Activated naive CD8-positive, alpha-beta T cell treated with anti-CD3 and anti-CD28 coated beads, Interleukin-2, amount 50 U/mL, for 16 hours (primary cell): ENCODE data around the gene TNNI2.

Experiments used
- DNase-seq: peaks from one replicate; pipeline ENCODE4 v3.0.0-alpha.2; 2020; ENCODE audit warnings: low read depth, low spot score

The TNNI2 gene

DNA sequence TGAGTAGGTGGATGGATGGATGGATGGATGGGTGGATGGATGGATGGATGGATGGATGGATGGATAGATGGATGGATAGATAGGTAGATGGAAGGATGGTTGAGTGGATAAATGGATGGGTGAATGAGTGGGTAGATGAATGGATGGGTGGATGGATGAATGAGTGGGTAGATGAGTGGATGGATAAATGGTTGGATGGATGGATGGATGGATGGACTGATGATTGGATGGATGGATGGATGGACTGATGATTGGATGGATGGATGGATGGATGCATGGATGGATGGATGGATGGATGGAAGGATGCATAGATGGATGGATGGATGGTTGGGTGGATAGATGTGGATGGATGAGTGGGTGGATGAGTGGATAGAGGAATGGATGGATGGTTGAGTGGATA is 17.2 kb upstream of the TNNI2 start:
- no peak for DNase-seq

DNA sequence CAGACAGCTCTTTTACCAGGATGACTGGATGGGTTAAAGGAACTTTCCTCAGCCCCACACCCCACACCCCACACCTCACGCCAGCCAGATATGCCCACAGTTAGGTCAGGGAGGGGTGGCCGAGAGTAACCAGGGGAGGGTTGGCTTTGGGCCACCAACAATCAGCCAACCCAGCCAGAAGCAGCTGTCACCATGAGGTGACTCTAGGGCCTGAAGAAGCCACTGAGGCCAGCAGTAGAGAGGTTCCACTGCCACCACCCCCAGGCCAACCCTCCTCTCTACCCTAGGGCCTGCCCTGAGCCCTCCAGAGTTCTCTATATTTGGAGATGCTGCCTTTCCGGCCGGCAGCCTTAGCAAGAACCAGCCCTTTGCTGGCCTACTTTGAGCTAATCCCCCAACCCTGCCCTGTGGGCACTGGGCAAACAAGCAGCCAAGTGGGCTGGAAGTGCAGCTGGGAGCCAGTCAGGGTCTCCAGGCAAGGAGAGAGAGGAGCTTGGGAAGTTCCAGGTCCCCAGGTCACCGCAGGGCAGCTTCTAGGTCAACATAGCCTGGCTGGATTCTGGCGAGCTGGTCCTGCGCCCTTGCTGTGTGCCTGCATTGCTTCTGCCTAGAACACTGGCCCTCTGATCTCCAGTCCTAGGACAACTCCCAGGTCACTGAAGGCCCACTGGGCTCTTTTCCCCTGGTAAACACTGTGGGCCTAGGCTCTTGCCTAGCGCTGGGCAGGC is 16.0 kb upstream of the TNNI2 start:
- DNase-seq = no peak

DNA sequence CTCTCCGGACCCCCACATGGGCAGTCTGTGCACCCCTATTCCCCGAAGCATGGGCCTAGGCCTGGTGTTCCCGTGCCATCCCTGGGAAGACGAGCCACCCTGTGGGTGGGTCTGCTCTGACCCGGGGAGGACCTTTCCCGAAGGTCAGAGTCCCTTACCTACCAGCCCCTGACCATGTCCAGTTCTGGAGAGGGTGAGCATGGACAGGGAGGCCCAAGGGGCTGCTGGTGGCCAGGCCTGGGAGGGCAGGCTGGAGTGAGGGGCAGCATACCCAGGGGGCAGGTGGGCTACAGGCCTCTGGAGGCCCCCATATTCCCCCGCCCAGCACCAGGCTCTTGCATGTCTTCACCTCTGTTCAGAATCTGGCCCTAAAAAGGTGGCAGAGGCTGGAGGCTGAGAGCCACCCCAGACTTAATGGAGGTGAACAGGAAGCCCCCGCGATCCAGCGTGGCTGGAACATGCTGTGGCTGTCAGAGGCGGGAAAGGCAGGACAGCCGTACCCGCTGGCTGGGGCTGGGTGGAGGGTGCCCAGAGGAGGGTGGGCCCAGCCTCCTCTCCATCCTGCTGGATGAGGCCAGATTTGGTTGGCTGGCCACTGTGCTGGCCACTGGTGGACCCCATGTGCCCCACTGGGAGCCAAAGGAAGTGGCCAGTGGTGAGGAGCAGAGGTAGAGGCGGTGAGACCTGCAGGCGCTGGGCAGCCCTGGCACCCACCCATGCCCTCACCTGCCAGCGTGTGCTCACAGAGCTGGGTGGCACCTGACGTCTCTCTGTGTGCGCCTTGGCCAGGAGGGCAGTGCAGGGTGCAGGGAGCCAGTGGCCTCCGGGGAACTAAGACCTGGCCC is 15.2 kb upstream of the TNNI2 start:
- no peak for DNase-seq

DNA sequence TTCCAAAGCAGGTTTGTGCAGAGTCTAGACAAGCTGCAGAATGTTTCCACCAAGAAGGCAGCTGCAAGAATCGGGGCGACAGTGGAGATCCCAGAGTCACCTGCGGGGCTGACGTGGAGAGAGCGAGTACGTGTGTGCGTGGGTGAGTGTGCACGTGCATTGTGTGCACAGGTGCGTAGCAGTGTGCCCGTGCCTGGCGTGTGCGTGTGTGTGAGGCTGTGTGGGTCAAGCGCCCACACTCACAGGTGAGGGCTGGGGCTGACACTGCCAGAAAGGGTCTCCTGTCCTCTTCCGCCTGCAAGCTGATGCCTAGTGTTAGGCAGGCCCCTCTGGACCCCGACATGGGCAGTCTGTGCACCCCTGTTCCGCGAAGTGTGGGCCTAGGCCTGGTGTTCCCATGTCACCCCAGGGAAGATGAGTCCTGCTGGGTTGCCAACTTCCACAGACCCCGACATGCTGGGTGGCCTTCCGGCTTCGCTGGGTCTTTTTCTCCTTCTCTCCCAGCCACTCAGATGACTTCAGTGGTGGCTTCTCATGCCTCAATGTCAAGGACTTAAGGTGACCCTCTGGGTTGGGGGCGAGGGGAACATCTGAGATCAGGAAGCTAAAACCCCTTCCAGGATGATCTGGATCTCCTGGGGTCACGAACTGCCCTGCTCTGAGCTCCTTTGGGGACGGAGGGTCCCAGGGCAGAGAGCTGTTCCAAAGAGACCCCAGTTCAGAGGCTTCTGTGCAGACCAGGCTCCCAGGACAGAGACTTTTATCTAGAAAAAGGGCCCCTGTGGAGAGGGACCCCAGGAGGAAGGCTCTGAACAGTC is 14.4 kb upstream of the TNNI2 start:
- no peak for DNase-seq

DNA sequence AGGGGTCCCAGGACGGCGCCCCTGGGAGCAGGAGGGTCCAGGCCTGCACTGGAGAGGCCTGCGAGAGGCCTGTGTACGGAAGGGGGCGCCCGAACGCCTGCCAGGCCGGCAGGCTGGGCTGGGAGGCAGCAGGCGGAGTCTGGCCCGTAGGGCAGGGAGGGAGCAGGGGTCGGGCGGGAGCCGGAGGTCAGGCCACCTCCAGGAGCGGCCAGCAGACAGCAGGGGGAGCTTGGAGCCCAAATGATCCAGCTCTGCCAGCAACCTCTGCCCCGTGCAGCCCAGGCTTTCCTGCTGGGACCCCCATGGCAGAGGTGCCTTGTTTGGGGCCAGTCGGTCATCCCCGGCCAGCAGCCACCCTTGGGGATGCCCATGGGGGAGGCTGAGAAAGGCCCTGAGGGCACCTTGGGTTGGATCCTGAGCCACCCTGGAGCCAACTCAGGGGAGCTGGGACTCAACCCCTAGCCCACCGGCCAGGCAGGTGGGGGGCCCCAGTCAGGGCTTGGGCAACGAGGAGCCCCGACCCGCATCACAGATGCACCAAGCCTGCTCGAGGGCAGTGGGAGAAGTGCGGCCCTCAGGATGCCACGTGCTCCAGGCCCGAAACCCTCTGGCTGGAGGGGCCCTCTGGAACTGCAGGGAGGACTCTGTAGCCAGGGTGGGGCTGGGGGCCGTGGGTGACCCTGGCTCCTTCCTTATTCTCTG is 13.6 kb upstream of the TNNI2 start:
- no peak for DNase-seq

DNA sequence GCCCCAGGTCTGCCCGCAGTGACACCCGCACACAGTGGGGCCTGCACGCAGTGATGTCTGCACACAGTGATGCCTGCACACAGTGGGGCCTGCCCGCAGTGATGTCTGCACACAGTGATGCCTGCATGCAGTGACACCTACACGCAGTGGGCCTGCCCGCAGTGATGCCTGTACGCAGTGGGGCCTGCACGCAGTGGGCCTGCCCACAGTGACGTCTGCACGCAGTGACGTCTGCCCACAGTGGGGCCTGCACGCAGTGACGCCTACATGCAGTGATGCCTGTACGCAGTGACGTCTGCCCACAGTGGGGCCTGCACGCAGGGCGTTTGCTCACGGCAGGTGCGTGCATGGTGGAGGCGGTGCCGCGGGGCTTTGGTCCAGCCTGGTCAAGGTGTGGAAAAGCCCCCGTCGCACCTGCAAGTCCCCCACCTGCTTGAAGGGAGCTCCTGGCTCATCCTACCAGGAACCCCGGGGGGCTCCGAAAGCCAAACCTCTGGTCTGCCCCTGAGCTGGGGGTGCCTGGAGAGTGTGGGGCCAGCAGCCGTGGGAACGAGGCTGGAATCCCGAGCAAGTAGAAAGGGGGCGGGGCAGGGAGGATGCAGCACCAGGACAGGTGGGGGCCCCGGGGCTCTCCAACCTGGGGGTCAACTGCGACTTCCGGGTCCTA is 12.9 kb upstream of the TNNI2 start:
- no peak for DNase-seq

DNA sequence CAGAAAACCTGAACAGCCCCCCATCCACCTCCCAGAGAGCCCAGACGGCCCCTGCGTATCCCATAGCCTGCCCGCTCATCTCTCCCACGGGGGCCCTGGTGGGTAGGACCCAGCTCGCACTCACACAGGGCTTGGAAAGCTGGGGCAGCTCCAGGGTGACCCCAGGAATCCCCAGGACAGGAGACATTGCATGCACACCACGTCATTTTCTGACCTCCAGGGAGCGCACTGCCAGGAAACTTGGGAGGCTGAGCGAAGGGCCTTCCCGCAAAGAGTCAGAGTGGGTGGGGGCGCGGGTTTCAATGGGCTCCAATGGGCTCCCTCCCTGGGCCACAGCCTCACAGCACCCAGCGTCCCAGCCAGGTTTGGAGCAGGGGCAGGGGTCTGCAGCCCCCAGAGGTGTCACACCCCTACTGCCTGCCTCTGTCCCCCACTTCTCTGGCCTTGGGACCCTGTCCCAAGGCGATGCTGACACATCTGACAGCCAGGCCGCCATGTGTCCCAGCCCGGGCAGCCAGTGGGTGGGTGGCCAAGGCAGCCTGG is 12.2 kb upstream of the TNNI2 start:
- no peak for DNase-seq

DNA sequence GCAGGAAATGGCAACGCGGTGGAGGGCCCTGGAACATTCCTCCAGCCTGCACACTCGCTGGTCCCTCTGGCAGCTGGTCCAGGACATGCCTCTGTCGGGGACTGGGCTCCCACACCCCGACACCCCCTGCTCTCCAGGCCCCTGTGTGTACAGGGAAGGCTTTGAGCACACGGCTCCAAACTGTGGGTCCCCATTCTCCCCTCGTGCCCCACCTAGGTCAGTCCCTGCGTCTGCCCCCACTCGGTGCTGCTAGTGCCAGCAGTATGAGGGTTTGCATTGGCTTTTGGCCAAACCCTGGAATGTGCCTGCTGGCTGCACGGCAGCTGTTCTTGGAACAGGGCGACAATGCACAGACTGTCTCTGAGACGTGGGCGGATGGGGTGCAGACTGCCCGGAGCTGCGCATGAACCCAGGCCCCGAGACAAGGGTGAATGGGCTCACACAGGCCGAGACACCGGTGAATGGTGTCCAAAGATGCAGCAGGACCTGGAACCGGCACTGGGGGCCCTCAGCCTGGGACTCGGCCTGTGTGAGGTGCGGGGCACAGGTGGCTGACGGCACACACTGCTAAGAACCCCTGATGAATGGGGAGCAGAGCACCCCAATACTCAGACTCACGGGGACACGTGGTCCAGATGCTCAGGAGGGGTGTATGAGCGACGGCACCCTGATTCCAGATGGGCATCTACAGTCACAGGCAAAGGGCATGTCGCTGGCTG is 11.5 kb upstream of the TNNI2 start:
- no peak for DNase-seq

DNA sequence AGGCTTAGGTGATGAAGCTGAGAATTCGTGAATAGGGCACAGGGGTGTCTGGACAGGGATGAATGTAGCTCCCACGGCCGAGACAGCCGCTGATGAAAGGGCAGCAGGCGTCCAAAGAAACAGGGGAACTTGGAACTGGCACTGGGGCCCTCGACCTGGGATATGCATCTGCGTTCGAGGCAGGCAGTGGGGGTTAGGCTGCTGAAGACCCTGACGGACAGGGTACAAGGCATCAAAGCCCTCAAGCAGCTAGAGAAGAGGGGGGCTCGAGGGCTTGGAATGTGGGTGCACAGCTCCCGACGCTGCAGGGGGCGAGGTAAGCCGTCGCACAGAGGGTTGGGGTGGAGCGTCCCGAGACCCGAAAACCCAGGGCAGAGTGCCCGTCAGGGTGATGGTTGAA is 10.8 kb upstream of the TNNI2 start:
- DNase-seq = no peak

DNA sequence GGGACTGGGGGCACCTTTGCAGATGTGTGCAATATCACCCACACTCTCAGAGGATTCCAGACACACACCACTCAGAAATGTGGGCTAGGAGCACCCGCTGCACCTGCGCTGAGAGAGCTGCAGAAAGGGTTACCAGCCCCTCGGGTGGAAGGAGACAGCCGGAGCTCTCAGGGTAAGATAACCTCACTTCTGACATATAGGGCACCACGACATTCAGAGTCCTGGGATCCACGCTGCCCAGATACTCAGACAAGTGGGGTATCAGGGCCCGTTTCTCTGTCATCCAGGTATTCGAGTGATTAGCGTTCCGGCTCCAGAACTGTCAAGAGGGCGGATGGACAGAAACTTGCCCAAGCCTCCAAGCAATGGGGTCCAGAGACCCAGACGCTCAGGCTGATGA is 10.2 kb upstream of the TNNI2 start:
- no peak for DNase-seq

DNA sequence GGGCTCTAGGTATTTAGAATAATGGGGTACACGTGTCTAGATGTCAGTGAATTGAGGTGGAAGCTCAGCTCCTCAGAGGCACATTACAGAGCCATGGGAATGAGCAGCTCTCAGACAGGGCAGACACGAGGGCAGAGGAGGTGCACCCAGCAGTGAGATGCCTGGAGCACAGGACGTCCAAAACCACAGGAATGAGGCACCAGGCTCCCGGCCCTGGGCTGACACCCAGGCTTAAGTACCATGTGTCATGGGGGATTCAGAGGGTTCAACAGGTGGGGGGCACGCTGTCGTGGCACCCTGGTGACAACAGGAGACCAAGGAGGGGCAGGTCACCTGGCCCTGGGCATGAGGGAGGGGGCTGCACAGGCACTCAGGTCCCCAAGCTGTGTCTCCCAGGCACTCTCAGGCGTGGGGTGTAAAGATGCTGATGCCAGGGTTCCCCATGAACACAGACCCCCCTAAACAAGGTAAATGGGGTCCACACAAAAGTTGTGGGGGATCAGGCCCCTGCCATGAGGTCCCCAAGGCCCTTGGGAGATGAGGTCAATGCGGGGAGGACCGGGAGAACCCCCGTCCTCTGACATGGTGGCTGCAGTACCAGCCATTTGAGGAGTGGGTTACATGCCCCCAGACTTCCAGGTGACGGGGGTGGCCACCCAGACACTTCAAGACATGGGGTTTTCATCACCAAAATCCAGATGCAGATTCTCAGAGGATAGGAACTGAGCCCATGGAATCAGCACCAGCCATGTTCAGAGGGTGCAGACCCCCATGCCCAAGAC is 9.6 kb upstream of the TNNI2 start:
- no peak for DNase-seq

DNA sequence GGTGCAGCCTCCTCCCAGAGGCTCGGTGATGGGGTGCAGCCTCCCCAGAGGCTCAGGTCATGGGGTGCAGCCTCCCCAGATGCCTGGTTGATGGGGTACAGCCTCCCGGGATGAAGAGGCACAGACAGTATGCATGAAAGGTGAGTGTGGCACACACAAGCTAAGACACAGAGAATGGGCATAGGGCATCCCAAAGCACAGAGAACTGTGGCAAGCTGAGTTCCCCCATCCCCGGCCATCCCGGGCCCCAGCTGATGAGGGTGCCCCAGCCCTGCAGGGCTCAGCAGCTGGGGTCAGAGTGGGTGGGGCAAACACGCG is 8.8 kb upstream of the TNNI2 start:
- no peak for DNase-seq

DNA sequence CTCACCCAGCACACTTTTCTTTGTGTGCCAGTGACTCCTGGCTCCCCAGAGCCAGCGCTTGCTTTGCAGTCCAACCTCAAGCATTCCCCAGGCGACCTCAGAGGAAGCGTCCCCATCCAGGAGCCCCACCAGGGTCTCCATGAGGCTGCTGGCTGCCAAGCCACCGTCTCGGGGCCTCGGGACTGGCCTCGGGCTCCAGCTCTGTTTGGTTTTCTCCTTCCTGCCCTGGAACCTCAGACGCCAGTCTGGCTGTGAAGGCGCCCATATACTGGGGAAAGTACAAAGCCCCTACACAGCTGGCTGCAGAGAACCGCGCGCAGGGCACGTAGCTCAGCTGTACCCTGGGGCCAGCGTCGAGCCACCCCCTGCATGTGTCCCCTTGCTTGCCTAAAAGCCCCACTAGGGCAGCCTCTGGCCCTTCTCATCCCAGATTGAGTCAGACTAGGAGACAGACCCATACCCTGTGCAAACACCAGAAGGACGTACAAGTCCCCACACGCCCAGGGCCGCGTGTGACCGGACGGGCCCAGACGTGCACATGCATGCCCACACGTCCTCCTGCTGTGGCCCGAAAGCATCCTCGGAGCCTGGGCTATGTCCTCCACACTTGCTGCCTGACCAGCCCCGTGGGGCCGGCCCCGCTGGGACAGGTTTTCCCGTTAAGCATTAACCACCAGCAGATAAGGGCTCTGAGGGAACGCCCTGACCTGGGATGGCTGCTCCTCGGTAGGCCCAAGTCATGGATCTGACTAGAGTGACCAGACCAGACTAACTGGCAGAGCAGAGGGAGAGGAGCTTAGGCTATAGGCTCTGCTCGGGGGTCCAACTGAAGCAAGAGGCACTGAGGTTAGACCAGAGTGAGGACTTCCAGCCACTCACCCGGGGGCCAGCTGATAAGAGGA is 8.2 kb upstream of the TNNI2 start:
- DNase-seq = no peak

DNA sequence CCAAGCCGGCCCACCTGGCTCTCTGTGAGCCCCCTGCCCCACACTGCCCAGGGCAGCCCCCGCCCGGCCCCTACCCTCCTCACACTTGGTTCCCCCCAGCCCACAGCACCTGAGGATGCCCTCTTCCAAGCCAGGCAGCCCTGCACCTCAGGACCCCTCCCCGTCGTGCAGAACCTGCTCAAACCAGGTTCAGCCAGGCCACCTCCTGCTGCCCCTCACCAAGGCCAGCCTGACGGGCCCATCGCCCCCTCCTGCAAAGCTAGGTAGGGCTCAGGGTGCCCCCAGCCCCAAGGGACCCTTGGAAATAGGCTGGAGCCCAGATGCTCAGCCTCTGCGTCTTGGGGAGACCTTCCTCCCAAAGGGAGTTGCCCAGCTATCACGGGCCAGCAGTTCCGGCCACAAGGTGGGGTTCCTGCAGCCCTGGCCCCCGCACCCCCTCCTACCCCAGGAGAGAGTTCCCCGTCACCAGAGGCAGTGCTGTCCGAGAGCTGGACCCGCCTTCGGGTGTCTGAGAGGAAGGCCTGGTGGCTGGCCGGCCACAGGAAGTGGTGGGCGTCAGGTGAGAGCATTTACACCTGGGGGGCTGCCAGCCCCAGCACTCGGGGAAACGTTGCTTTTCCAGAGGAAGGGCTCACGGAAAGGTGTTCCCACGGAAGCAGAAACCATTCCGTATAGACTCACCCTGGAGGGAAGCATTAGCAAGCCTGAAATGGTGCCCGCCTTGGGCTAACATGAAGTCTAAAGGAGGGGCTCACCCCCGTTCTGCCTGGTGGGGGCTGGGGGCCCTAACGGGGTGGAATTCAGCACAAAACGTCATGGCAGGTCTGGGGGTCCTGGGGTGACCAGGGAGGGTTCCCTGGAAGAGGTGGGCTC is 7.2 kb upstream of the TNNI2 start:
- no peak for DNase-seq

DNA sequence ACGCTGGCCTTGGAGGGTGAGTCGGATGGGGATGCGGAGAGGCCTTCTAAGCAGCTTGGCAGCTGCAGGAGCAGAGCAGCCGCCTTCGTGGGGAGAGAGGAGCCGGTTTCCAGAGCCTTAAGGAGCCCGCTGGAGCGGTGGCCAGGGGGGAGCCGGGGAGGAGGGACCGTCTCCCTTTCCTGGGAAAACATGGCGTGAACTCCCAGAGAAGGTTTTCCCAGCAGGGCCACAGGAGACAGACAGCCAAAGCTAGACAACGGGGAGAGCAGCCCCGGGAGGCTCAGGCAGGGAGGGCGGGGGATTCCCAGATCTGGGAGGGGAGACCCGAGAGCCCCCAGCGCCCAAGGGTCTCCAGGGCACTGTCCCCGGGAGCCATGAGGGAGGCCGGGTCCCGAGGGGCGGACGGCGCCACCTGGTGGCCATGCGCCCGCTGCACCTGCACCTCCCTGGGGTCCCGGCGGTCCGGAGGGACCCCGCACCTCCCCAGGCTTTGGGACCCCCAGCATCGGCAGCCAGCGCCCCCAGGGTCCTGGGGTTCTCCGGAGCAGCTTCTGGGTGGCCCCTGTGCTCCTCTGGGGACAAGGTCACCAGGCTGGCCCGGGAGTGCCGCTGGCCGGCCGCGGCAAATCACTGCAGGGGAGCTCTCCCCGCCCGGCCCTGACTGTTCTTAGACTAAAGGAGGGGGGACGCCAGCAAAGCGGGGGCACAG is 6.4 kb upstream of the TNNI2 start:
- peak; percentile 33 for DNase-seq

DNA sequence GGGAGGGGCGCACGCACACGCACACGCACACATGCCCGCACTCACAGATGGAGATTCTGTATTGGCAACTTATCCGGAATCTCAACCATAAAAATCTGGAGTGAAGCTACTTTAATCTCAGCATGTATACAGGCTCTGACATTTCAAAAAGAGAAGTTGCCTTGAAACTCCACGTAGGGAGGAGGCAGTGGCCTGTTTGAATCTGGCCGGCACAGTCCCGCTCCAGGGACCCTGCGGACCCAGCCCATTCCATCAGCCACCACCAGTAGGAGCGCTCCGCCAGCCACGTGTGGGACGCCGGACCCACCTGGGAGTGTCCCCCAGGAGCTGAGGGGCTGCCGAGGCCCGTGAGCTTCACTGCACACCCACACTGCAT is 5.9 kb upstream of the TNNI2 start:
- no peak for DNase-seq

DNA sequence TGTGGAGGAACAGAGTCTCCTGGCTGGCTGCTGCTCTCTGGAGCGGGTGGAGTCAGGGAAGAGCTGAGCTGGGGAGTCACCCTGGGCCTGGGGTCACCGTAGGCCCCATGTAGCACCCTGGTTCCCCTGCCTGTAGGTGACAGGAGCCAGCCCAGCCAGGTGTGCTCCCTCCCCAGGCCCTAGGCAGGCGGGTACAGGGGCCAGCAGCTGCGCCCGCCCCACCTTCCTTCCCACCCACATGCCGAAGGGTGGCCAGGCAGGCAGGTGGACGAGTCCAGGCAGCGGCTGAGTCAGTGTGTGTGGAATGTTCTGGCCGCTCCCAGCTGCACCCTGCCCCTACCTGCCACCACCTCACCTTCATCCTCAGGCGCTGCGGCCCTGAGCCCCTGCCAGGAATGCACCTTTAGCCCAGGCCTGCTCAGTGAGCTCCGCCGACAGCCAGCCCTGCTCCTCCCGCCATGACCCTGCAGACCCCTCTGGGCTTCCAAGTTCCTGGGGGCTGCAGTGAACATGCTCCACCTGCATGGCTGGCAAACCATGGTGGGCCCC is 4.6 kb upstream of the TNNI2 start:
- DNase-seq = no peak
